ENCODE data around the gene WIF1.

DNA sequence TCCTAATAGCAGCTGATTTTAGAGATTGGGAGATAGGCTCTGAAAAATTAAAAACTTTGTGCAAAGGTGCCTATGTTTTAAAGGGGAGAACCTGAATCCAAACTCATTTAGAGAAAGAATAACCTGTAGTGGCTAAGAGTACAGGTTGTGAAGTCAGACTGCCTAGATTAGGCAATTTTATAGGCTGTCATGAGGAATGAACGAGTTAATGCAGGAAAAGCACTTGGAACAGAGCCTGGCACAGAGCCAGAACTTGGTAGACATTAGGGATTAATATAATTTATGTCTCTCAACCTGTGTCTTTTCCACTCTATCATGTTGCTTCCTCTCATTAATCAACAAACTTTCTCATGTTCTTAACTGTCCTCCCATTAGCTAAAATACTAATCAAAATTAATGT is 98.1 kb downstream of the WIF1 start:
- TF ChIP-seq, protein P1, sequence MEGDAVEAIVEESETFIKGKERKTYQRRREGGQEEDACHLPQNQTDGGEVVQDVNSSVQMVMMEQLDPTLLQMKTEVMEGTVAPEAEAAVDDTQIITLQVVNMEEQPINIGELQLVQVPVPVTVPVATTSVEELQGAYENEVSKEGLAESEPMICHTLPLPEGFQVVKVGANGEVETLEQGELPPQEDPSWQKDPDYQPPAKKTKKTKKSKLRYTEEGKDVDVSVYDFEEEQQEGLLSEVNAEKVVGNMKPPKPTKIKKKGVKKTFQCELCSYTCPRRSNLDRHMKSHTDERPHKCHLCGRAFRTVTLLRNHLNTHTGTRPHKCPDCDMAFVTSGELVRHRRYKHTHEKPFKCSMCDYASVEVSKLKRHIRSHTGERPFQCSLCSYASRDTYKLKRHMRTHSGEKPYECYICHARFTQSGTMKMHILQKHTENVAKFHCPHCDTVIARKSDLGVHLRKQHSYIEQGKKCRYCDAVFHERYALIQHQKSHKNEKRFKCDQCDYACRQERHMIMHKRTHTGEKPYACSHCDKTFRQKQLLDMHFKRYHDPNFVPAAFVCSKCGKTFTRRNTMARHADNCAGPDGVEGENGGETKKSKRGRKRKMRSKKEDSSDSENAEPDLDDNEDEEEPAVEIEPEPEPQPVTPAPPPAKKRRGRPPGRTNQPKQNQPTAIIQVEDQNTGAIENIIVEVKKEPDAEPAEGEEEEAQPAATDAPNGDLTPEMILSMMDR (tag by site-specific recombination; IDR thresholded peaks at IDR 0.05), result no peak
- no peak for TF ChIP-seq ZNF626 (tag by site-specific recombination; IDR thresholded peaks at IDR 0.05)

All from HEK293 (cell line).